LNCaP clone FGC (cell line): Measurements from ENCODE around the gene TRAF3IP1.

Experiments
- DNase-seq: peaks from one replicate; pipeline ENCODE4 v3.0.0-alpha.2; 2011; ENCODE audit warnings: low read depth
- H3K4me3 ChIP-seq: 2 replicates; pipeline ENCODE4 v1.5.1; 2011; ENCODE audit warnings: mild to moderate bottlenecking, low read depth, low read length, control low read depth
- CTCF ChIP-seq: IDR thresholded peaks from 2 replicates; pipeline ENCODE4 v1.5.1; 2012; ENCODE audit warnings: mild to moderate bottlenecking; ENCODE audit not compliant: control insufficient read depth, insufficient read depth; ENCODE audit errors: extremely low read depth

Gene TRAF3IP1

DNA sequence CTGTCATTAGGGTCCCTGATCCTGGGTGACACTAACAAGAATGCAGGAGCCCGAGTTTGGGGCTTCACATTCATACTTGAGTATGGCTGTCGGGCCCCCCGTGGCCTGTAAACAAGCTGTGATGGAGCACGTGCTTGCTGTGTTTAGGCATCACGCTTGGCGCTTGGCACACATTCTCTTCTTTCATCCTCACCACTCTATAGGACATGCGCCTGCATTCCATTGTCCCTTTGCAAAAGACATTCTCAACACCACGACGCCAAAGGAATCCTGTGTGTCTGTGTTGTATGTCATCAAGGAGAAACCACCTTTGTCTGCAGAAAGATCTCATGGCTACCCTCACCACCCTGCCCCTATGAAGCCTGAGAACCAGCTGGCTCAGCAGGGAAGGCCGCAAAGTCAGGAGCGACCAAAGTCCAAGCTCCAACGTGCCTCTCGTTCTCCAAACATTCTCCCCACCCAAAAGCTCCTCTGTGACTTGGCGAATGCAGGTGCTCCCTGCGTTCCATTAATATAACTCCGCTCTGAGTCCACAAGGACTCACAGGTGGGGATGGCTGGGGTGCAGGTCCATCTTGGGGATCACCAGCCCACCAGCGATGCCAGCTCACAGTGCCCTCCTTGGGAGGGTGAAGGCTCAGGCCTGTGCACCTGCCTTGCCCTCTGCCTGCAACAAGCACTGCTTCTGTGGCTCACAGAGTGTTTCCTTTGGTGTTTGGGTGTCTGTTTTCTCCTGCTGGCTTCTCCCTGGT is 25.8 kb upstream of the TRAF3IP1 start:
- DNase-seq: no peak
- H3K4me3 ChIP-seq: no peak overlapping the region
- TF ChIP-seq CTCF: no peak

GRCh38 chr2:238295144-238296112 is 24.9 kb upstream of the TRAF3IP1 start:
- no peak overlapping the region for H3K4me3 ChIP-seq
- TF ChIP-seq CTCF: no peak
- DNase-seq: no peak

DNA sequence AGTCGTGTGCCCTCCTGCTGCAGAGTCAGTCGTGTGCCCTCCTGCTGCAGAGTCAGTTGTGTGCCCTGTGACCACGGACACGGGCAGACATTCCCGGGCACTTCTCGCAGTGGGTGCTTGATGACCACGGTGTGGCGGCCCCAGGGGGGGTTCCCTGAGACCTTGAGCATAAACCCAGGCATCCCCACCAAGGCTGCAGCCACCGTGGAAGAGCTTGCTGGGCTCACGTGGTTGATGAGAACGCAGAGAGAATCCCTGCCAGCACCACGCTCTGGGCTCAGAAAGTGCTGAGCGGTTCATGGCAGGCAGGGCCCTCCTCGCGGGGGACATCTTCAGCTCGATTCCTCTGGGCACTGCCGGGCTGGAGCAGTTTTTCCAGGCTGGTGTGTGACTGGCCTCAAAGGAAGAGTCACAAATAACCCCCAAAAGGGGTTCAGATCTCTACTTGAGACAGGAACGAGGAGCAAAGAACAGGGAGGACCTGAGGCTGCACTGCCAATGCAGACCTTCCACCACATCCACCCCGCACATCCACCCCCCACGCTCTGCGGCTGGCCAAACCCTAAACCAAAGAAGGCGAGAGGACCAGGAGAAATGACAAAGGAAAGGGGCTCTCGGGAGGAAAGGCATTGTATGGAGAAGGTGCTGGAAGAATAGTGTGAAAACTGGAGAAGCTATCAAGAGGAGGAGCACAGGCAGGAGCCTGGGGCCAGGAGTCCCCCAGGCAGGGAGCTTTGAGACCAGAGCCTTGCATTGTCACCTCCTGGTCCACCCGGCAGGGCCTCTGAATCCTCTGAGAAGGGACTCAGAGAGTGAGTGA is 23.5 kb upstream of the TRAF3IP1 start:
- H3K4me3 ChIP-seq: no peak overlapping the region
- no peak for TF ChIP-seq CTCF

GRCh38 chr2:238299803-238300202 is 20.5 kb upstream of the TRAF3IP1 start:
- 0 out of 2 replicates have a peak, but pooled peaks have one; percentile 6 for TF ChIP-seq CTCF

More for the DNA sequence above, 23.5 kb upstream of the TRAF3IP1 start:
- no peak for DNase-seq

DNA sequence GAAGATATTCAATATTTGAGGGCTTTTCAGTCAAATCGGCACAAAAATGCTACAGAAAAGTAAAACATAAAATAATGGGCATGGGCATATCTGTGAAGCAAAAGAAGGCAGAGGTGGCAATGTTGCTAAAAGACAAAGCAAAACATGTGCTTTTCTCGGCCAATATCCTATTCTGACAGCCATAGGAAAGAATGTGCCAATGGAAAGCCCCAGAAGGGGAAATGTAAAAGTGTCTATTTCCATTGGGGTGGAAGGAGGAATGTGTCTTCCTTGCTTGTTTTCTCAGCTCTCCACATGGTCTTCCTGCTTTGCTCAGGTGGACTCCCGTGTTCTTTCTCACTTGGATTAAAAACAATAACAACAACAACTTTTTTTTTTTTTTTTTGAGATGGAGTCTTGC is 18.2 kb upstream of the TRAF3IP1 start:
- H3K4me3 ChIP-seq: no peak overlapping the region
- no peak for TF ChIP-seq CTCF
- no peak for DNase-seq

More at GRCh38 chr2:238299803-238300202, 20.5 kb upstream of the TRAF3IP1 start:
- DNase-seq: peak; percentile 85
- 0 out of 2 replicates have a peak overlapping the region, but pooled peaks have one; percentile 0 for H3K4me3 ChIP-seq

- no peak for DNase-seq
These were observed 17.6 kb upstream of the TRAF3IP1 start for GRCh38 chr2:238302751-238303150.

More at GRCh38 chr2:238302751-238303150, 17.6 kb upstream of the TRAF3IP1 start:
- TF ChIP-seq CTCF: no peak
- no peak overlapping the region for H3K4me3 ChIP-seq
